GM19397 (cell line): ENCODE results near the gene GALNTL6.
A peak's percentile ranks its signal among the peaks of the same experiment; 100 is the strongest.

Source experiments
- ATAC-seq: cut with Tn5 transposase; IDR thresholded peaks from one replicate; pipeline ENCODE4 v1.9.1; 2021; ENCODE audit warnings: mild to moderate bottlenecking, moderate library complexity; ENCODE audit not compliant: unreplicated experiment

GALNTL6 gene

GRCh38 chr4:171983935-171984805, 171.0 kb downstream of the GALNTL6 start:
- no peak for ATAC-seq

GRCh38 chr4:171985129-171985528, 171.9 kb downstream of the GALNTL6 start:
- ATAC-seq = no peak

GRCh38 chr4:171993247-171993646, 180.0 kb downstream of the GALNTL6 start:
- ATAC-seq = no peak

- ATAC-seq = no peak
These were observed 194.7 kb downstream of the GALNTL6 start for GRCh38 chr4:172007889-172008288.

GRCh38 chr4:172009446-172010230, 196.4 kb downstream of the GALNTL6 start:
- no peak for ATAC-seq

- no peak for ATAC-seq
These were observed 198.0 kb downstream of the GALNTL6 start for GRCh38 chr4:172011196-172011595.

GRCh38 chr4:172018358-172018757, 205.2 kb downstream of the GALNTL6 start:
- no peak for ATAC-seq

- no peak for ATAC-seq
These were observed 222.4 kb downstream of the GALNTL6 start for GRCh38 chr4:172035562-172035961.

GRCh38 chr4:172040766-172041165, 227.6 kb downstream of the GALNTL6 start:
- no peak for ATAC-seq

- no peak for ATAC-seq
These were observed 229.5 kb downstream of the GALNTL6 start for GRCh38 chr4:172042714-172043114.

GRCh38 chr4:172045981-172046380, 232.8 kb downstream of the GALNTL6 start:
- no peak for ATAC-seq

GRCh38 chr4:172048666-172049065, 235.5 kb downstream of the GALNTL6 start:
- no peak for ATAC-seq

- ATAC-seq = no peak
These were observed 237.7 kb downstream of the GALNTL6 start for GRCh38 chr4:172050911-172051310.

- ATAC-seq = peak; percentile 59
These were observed 241.8 kb downstream of the GALNTL6 start for GRCh38 chr4:172055046-172055445.

GRCh38 chr4:172055498-172055897, 242.3 kb downstream of the GALNTL6 start:
- ATAC-seq = no peak

GRCh38 chr4:172061204-172061603, 248.0 kb downstream of the GALNTL6 start:
- no peak for ATAC-seq

- no peak for ATAC-seq
These were observed 255.3 kb downstream of the GALNTL6 start for GRCh38 chr4:172068506-172068905.

- no peak for ATAC-seq
These were observed 260.4 kb downstream of the GALNTL6 start for GRCh38 chr4:172073590-172073989.

- no peak for ATAC-seq
These were observed 270.1 kb downstream of the GALNTL6 start for GRCh38 chr4:172083272-172083671.

- ATAC-seq = no peak
These were observed 275.4 kb downstream of the GALNTL6 start for GRCh38 chr4:172088556-172088955.

- no peak for ATAC-seq
These were observed 282.0 kb downstream of the GALNTL6 start for GRCh38 chr4:172095161-172095560.

GRCh38 chr4:172096786-172097185, 283.6 kb downstream of the GALNTL6 start:
- no peak for ATAC-seq
